ENCODE measurements around the gene MCF2L.
"Not testable (repeated sequence)": the region's sequence is repeated elsewhere in the genome, so short reads cannot be mapped to it uniquely, and the experiment has no call there.

The MCF2L gene

DNA sequence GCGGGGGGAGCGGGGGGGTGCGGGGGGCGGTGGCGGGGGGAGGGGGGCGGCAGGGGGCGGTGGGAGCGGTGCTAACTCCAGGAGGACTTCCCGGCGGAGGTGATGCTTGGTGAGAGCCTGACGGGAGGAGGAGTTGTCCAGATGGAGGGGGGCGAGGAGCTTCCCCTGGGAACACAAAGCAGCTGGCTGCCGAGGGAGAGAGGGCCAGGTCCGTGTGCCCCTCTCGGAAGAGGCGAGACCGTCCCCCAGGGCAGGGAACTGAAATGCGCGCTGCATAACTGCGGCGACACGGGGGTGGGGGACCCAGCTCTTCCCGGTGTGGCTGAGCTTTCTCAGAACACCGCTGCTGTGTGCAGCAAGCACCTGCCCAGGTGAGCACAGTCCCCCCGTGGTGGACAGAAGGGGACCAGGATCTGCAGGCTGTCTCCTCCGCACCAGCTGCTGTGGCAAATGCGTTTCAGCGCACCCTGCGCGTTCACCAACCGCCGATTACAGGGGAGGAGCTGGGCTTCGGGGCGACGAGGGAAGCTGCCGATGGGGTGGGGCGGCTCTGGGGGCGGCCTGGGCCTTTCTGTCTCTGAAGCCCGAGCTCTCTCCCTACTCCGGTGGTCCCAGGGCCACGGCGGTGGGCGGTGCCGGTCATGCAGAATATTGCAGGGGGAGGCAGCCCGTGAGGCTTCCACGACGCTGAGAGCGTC lies 81.9 kb downstream of the MCF2L start:
- intact Hi-C loops (cut with DNase I): no loop called here
- peak in 20 of 42 donors; percentile 16 to 65 (median 50) for DNase-seq

GRCh38 chr13:113051641-113052040 lies 82.6 kb downstream of the MCF2L start:
- DNase-seq: peak in 10 of 42 donors; percentile 2 to 32 (median 8)
- intact Hi-C loops (cut with DNase I): no loop called here

GRCh38 chr13:113052206-113052605 lies 83.2 kb downstream of the MCF2L start:
- intact Hi-C loops (cut with DNase I): no loop called here
- peak in 12 of 42 donors; percentile 3 to 36 (median 14) for DNase-seq

DNA sequence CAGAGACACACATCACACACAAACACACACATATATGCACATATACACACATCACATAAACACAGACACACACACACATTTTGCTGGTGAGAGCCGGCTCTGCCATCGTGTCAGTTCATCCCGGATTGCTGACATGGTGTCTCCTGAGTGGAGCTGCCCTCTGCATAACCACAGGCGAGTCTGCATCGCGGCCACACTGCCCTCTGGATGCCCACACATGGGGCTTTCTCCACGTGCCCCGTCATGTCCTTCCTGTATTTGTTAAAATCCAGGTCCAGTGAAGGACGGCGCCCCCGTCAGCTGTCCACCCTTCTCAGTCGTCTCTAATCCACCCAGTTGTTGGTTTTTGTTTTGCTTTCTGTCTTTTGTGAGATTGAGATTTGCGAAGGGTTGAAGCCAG lies 84.0 kb downstream of the MCF2L start:
- intact Hi-C loops (cut with DNase I): no loop called here
- peak in 13 of 42 donors; percentile 3 to 43 (median 12) for DNase-seq

GRCh38 chr13:113053376-113053775 lies 84.4 kb downstream of the MCF2L start:
- intact Hi-C loops (cut with DNase I): no loop called here
- peak in 10 of 42 donors; percentile 2 to 37 (median 11) for DNase-seq

DNA sequence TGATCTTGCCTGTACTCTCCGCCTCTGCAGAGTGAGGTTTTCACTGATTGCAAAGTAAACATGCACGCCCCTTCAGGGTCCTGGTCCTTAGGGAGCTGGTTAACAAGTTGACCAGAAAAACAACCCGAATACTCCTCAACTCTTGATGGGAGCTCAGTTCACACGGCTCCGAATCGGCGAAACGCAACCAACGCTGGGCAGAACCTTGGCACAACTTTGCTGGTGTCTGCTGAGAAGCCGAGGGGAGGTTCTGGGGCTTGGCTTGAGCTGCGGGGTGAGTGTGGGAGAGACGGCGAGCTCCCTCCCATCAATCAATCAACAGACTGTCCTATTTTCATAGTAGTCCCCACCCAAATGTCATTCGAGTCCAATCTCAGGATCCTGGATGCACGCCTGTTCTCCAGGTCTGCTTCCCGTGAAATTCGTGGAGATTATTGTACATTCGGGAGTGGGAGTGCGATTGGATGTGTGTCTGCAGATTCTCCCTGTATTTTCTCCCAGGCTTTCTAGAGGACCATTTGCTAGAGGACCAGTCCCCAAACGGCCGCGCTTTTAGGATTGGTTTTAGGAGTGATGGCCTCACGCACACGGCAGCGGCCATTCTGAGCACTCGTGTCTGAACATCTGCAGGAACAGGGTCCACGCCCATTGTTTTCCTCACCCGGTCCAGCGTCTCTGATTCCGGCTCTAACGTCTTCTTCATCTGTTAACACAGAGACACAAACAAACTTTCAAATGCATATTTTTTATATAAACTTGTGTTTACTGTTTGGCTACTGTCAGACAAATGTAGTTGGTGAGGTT lies 85.0 kb downstream of the MCF2L start:
- peak in 14 of 42 donors; percentile 4 to 54 (median 30) for DNase-seq
- intact Hi-C loops (cut with DNase I): no loop called here

DNA sequence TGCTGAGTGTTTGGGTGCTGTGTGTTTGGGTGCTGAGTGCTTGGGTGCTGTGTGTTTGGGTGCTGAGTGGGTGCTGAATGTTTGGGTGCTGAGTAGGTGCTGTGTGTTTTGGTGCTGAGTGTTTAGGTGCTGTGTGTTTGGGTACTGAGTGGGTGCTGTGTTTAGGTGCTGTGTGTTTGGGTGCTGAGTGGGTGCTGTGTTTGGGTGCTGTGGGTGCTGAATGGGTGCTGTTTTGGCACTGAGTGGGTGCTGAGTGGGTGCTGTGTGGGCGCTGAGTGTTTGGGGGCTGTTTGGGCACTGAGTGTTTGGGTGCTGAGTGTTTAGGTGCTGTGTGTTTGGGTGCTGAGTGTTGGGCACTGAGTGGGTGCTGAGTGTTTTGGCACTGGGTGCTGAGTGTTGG lies 88.1 kb downstream of the MCF2L start:
- intact Hi-C loops (cut with DNase I): no loop called here
- DNase-seq: peak in 3 of 42 donors; percentile 0 to 4 (median 2)

DNA sequence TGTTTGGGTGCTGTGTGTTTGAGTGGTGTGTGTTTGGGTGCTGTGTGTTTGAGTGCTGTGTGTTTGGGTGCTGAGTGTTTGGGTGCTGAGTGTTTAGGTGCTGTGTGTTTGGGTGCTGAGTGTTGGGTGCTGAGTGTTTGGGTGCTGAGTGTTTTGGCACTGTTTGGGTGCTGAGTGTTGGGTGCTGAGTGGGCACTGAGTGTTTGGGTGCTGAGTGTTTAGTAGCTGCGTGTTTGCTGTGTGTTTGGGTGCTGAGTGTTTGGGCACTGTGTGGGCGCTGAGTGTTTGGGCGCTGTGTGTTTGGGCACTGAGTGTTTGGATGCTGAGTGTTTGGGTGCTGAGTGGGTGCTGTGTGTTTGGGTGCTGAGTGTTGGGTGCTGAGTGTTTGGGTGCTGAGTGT lies 88.5 kb downstream of the MCF2L start:
- DNase-seq; intact Hi-C loops (cut with DNase I): not testable (repeated sequence)

DNA sequence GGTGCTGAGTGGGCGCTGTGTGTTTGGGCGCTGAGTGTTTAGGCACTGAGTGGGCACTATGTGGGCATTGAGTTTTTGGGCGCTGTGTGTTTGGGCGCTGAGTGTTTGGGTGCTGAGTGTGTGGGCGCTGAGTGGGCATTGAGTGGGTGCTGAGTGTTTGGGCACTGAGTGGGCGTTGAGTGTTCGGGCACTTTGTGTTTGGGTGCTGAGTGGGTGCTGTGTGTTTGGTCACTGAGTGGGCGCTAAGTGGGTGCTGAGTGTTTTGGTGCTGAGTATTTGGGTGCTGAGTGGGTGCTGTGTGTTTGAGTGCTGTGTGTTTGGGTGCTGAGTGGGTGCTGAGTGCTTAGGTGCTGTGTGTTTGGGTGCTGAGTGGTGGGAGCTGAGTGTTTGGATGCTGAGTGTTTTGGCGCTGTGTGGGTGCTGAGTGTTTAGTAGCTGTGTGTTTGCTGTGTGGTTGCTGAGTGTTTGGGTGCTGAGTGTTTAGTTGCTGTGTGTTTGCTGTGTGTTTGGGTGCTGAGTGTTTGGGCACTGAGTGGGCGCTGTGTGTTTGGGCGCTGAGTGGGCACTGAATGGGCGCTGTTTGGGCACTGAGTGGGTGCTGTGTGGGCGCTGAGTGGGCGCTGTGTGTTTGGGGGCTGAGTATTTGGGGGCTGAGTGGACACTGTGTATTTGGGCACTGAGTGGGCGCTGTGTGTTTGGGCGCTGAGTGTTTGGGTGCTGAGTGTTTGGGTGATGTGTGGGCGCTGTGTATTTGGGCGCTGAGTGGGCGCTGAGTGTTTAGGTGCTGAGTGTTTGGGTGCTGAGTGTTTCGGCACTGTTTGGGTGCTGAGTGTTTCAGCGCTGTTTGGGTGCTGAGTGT lies 89.3 kb downstream of the MCF2L start:
- intact Hi-C loops (cut with DNase I): no loop called here
- DNase-seq: peak in 6 of 42 donors; percentile 0 to 31 (median 16)

GRCh38 chr13:113058988-113059850 lies 90.2 kb downstream of the MCF2L start:
- DNase-seq: peak in 11 of 42 donors; percentile 1 to 43 (median 12)
- intact Hi-C loops (cut with DNase I): no loop called here

DNA sequence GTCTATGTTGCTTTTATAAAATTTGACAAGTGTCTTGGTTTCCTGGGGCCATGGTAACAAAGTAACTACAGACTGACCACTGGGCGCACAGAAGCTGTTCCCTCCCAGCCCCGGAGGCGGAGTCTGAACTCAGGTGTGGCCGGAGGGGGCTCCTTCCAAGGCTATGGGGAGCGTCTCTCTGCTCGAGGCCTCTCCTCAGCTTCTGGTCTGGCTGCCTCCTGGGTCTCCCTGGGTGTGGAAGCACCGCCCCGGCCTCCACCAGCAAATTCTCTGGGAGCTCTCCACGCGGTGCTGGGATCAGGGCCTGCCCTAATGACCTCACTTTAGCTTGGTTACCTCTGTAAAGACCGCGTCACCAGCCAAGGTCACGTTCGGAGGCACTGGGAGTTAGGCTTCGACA lies 90.9 kb downstream of the MCF2L start:
- intact Hi-C loops (cut with DNase I): no loop called here
- peak in 9 of 42 donors; percentile 4 to 41 (median 13) for DNase-seq

- intact Hi-C loops (cut with DNase I): no loop called here
- peak in 10 of 42 donors; percentile 4 to 41 (median 14) for DNase-seq
Observed at GRCh38 chr13:113060557-113061270, 91.7 kb downstream of the MCF2L start.

DNA sequence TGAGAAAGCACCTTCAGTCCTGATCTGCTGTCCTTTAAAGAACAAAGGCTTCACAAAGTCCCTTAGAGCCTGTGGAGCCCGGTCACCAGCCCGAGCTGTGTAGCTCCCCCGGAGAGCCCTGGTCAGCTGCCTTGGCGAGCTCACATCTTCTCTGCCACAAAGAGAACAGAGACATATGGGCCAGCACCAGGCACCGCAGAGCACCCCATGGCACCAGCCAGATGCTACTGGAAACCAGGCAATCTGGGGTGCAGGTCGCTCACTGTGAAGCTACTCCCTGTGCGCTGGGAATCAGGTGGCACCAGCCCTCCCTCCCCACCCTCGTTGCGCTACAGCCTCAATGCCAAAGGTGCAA lies 92.2 kb downstream of the MCF2L start:
- DNase-seq: peak in 36 of 42 donors; percentile 27 to 91 (median 68)

GRCh38 chr13:113061796-113062425 lies 92.9 kb downstream of the MCF2L start:
- intact Hi-C loops (cut with DNase I): no loop called here
- DNase-seq: peak in 17 of 42 donors; percentile 3 to 66 (median 47)

More for the DNA sequence above, 92.2 kb downstream of the MCF2L start:
- intact Hi-C loops (cut with DNase I): no loop called here

- DNase-seq: peak in 7 of 42 donors; percentile 1 to 32 (median 6)
- intact Hi-C loops (cut with DNase I): no loop called here
Observed at GRCh38 chr13:113062691-113063090, 93.7 kb downstream of the MCF2L start.

DNA sequence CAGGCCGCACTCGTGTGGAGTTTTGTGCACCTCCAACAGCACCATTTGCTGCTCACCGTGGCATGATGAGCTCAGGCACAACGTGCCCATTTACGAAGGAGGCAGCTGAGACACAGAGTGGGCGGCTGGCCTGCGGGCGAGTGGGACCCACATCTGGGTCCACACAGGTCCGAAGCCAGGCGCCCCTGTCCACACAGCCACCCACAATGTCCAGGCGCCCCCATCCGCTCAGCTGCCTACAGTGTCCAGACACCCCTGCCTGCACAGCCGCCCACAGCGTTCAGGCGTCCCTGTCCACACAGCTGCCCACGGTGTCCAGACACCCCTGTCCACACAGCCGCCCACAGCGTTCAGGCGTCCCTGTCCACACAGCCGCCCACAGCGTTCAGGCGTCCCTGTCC lies 94.1 kb downstream of the MCF2L start:
- peak in 7 of 42 donors; percentile 1 to 32 (median 5) for DNase-seq
- intact Hi-C loops (cut with DNase I): no loop called here

- DNase-seq: peak in 2 of 42 donors; percentile 1
- intact Hi-C loops (cut with DNase I): no loop called here
Observed at GRCh38 chr13:113064000-113064533, 95.1 kb downstream of the MCF2L start.

All from head of caudate nucleus (tissue), 42 donors.